Astrocyte (in vitro differentiated cells and primary cell): ENCODE results near the gene MCTP2. TPM values are rescaled to one million over a fixed set of nuclear protein-coding genes. Genes with fewer than 3 reads are reported as not detected.
A peak's percentile ranks its signal among the peaks of the same experiment; 100 is the strongest.

Experiments
- DNase-seq: peaks from one replicate; pipeline ENCODE4 v3.0.0-alpha.2; 2010; ENCODE audit warnings: low read depth
- FAIRE-seq: peaks from 2 replicates; lab custom pipeline; 2011; peaks lifted over from hg19 to GRCh38; lab: Jason Lieb, UNC
- H2AFZ ChIP-seq: 2 replicates; pipeline ENCODE4 v1.6.0; 2012; ENCODE audit warnings: low read depth, low read length, inconsistent platforms
- H3K27ac ChIP-seq: 2 replicates; pipeline ENCODE4 v1.5.1; 2011; ENCODE audit warnings: low read depth, low read length, inconsistent platforms
- H3K27me3 ChIP-seq: 2 replicates; pipeline ENCODE4 v1.6.0; 2011; ENCODE audit warnings: low read length, inconsistent platforms; ENCODE audit not compliant: insufficient read depth
- H3K36me3 ChIP-seq: 2 replicates; pipeline ENCODE4 v1.5.1; 2011; ENCODE audit warnings: low read length, inconsistent platforms; ENCODE audit not compliant: insufficient read depth
- H3K4me1 ChIP-seq: 2 replicates; pipeline ENCODE4 v1.5.1; 2011; ENCODE audit warnings: low read length, inconsistent platforms; ENCODE audit not compliant: insufficient read depth
- H3K4me2 ChIP-seq: 2 replicates; pipeline ENCODE4 v1.6.0; 2012; ENCODE audit warnings: low read length, inconsistent platforms
- H3K4me3 ChIP-seq: 2 replicates; pipeline ENCODE4 v1.5.1; 2011; ENCODE audit warnings: low read depth, mild to moderate bottlenecking, low read length, inconsistent platforms; ENCODE audit not compliant: insufficient read depth
- H3K79me2 ChIP-seq: 2 replicates; pipeline ENCODE4 v1.6.0; 2012; ENCODE audit warnings: mild to moderate bottlenecking, low read length, inconsistent platforms; ENCODE audit not compliant: insufficient read depth
- H3K9ac ChIP-seq: 2 replicates; pipeline ENCODE4 v1.6.0; 2012; ENCODE audit warnings: mild to moderate bottlenecking, low read length, inconsistent platforms
- H3K9me3 ChIP-seq: 2 replicates; pipeline ENCODE4 v1.5.1; 2012; ENCODE audit warnings: low read depth, mild to moderate bottlenecking, low read length, inconsistent platforms; ENCODE audit not compliant: insufficient read depth
- H4K20me1 ChIP-seq: 2 replicates; pipeline ENCODE4 v1.6.0; 2012; ENCODE audit warnings: low read length, inconsistent platforms; ENCODE audit not compliant: insufficient read depth
- H3K27ac Mint-ChIP-seq: one replicate; pipeline ENCODE4 v1.8.0; 2021; ENCODE audit warnings: mild to moderate bottlenecking, mixed read lengths; ENCODE audit not compliant: unreplicated experiment
- H3K27me3 Mint-ChIP-seq: one replicate; pipeline ENCODE4 v1.8.0; 2021; ENCODE audit warnings: low read depth, mixed read lengths; ENCODE audit not compliant: unreplicated experiment
- H3K36me3 Mint-ChIP-seq: one replicate; pipeline ENCODE4 v1.8.0; 2021; ENCODE audit warnings: low read depth, mixed read lengths; ENCODE audit not compliant: unreplicated experiment
- H3K4me1 Mint-ChIP-seq: one replicate; pipeline ENCODE4 v1.8.0; 2021; ENCODE audit warnings: low read depth, mixed read lengths; ENCODE audit not compliant: unreplicated experiment
- H3K4me3 Mint-ChIP-seq: one replicate; pipeline ENCODE4 v1.8.0; 2021; ENCODE audit warnings: mild to moderate bottlenecking, moderate library complexity, mixed read lengths; ENCODE audit not compliant: unreplicated experiment
- H3K9me3 Mint-ChIP-seq: one replicate; pipeline ENCODE4 v1.8.0; 2021; ENCODE audit warnings: mild to moderate bottlenecking, mixed read lengths; ENCODE audit not compliant: unreplicated experiment
- EZH2 ChIP-seq: IDR thresholded peaks from 2 replicates; pipeline ENCODE4 v1.6.1; 2012; ENCODE audit warnings: mild to moderate bottlenecking, low read length, inconsistent platforms; ENCODE audit not compliant: insufficient read depth
- total RNA-seq: library from RNA; stranded (reverse); gene quantifications from 2 replicates; pipeline ENCODE4 v1.2.1, GENCODE V29; 2021
- TF ChIP-seq, protein P1 (sequence below): IDR thresholded peaks from 2 replicates; pipeline ENCODE4 v1.5.1; 2011; ENCODE audit warnings: low read depth, mild to moderate bottlenecking, inconsistent platforms, low read length, moderate library complexity; ENCODE audit not compliant: insufficient read depth

The MCTP2 gene
- total RNA-seq, 1 donor from 2014 or later = 2.6 TPM

DNA sequence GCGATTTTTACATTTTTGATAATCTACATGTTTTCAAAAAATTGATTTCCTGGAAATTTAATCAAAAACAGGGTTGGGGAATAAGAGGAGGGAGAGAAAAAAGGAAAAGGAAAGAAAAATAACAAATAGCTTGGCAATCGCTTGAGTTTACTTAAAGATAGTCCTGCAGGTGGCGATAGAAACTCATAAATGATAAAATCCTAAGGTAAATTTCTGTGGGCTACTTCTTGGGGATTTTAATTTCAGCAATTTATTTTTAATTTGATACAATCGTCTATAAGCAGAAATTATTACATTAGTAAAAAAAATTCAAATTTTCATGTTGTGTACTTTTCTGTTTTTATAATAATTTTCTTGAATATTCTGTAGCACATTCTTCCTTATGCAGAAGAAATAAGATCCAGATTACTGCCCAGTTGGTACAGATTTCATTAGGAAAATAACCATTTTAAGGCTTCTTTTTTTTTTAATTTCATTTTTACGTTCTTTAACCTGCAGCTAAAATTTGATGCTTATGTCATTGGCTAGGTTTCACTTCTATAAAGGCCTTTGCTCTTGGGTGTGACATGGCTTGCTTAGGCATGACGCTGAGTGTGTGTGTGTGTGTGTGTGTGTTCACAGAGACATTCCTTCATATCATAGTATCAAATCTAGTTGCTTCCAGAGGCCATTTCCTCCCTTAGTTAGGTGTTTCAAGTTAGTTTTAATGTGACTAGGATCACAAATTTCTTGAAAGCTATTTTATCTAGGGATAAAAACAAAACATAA is 181.8 kb downstream of the MCTP2 start:
- Histone ChIP-seq H3K79me2 (no peaks in the 10 kb centered on the region), H3K9ac (no peak overlapping the region), H3K4me2 (no peak overlapping the region), H3K27ac (no peak overlapping the region), H3K4me3 (no peak overlapping the region), H4K20me1 (no peaks in the 10 kb centered on the region), H3K27me3 (no peaks in the 10 kb centered on the region), H3K9me3 (no peaks in the 10 kb centered on the region), H3K36me3 (no peaks in the 10 kb centered on the region), H3K4me1 (no peaks in the 10 kb centered on the region), H2AFZ (no peak overlapping the region)
- no peak for FAIRE-seq
- no peak for TF ChIP-seq EZH2
- TF ChIP-seq, protein P1, sequence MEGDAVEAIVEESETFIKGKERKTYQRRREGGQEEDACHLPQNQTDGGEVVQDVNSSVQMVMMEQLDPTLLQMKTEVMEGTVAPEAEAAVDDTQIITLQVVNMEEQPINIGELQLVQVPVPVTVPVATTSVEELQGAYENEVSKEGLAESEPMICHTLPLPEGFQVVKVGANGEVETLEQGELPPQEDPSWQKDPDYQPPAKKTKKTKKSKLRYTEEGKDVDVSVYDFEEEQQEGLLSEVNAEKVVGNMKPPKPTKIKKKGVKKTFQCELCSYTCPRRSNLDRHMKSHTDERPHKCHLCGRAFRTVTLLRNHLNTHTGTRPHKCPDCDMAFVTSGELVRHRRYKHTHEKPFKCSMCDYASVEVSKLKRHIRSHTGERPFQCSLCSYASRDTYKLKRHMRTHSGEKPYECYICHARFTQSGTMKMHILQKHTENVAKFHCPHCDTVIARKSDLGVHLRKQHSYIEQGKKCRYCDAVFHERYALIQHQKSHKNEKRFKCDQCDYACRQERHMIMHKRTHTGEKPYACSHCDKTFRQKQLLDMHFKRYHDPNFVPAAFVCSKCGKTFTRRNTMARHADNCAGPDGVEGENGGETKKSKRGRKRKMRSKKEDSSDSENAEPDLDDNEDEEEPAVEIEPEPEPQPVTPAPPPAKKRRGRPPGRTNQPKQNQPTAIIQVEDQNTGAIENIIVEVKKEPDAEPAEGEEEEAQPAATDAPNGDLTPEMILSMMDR = peak; percentile 28
- no peak for DNase-seq
- Mint-ChIP-seq H3K27ac (no peak overlapping the region), H3K27me3 (no peaks in the 10 kb centered on the region), H3K36me3 (no peaks in the 10 kb centered on the region), H3K4me1 (peaks cover 4% of the 10 kb centered on the region), H3K4me3 (no peak overlapping the region), H3K9me3 (no peaks in the 10 kb centered on the region)

DNA sequence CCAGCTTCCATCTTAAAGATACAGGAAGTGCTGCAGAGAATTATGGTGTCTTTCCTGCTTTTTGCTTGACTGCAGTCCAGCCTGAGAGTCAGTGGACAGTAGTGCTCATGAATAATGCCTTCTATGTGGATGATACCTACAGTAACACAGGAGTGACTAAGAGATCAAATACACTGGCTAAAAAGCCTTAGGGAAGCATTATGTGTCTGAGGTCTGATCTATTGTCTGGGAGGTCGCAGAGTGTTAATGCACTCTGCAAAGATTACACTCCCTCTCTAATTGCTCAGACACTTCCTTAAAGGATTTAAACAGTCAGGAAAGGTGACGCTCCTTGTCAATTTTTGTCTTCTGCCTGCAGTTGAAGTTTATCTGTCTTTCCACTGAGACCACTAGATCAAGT is 183.6 kb downstream of the MCTP2 start:
- no peaks in the 10 kb centered on the region for H4K20me1 ChIP-seq
- no peak overlapping the region for H3K4me3 ChIP-seq
- H3K9me3 ChIP-seq = no peaks in the 10 kb centered on the region
- no peaks in the 10 kb centered on the region for H3K27me3 ChIP-seq
- H2AFZ ChIP-seq = no peak overlapping the region
- no peak overlapping the region for H3K27ac Mint-ChIP-seq
- no peaks in the 10 kb centered on the region for H3K4me1 ChIP-seq
- FAIRE-seq = no peak
- H3K4me3 Mint-ChIP-seq = no peak overlapping the region
- no peak overlapping the region for H3K4me2 ChIP-seq
- no peaks in the 10 kb centered on the region for H3K27me3 Mint-ChIP-seq
- DNase-seq = no peak
- peaks cover 4% of the 10 kb centered on the region for H3K4me1 Mint-ChIP-seq
- H3K9ac ChIP-seq = no peak overlapping the region
- no peaks in the 10 kb centered on the region for H3K79me2 ChIP-seq
- H3K36me3 Mint-ChIP-seq = no peaks in the 10 kb centered on the region
- H3K36me3 ChIP-seq = no peaks in the 10 kb centered on the region
- H3K27ac ChIP-seq = no peak overlapping the region
- TF ChIP-seq, protein P1 = no peak
- no peak for TF ChIP-seq EZH2
- peaks cover 3% of the 10 kb centered on the region for H3K9me3 Mint-ChIP-seq

GRCh38 chr15:94416267-94416666 is 184.9 kb downstream of the MCTP2 start:
- H3K27ac Mint-ChIP-seq = no peak overlapping the region
- TF ChIP-seq, protein P1 = no peak
- TF ChIP-seq EZH2 = no peak

More at GRCh38 chr15:94416267-94416666, 184.9 kb downstream of the MCTP2 start:
- no peak overlapping the region for H3K4me3 Mint-ChIP-seq
- Histone ChIP-seq H3K27me3 (no peaks in the 10 kb centered on the region), H3K9ac (no peak overlapping the region), H3K4me2 (no peak overlapping the region), H3K27ac (no peak overlapping the region), H3K79me2 (no peaks in the 10 kb centered on the region), H3K4me1 (no peaks in the 10 kb centered on the region), H3K9me3 (no peaks in the 10 kb centered on the region), H3K4me3 (no peak overlapping the region), H3K36me3 (no peaks in the 10 kb centered on the region), H4K20me1 (no peaks in the 10 kb centered on the region), H2AFZ (no peak overlapping the region)
- no peaks in the 10 kb centered on the region for H3K36me3 Mint-ChIP-seq
- peaks cover 14% of the 10 kb centered on the region for H3K4me1 Mint-ChIP-seq
- DNase-seq = no peak
- FAIRE-seq = no peak
- no peaks in the 10 kb centered on the region for H3K27me3 Mint-ChIP-seq
- peaks cover 6% of the 10 kb centered on the region for H3K9me3 Mint-ChIP-seq
